SK-N-SH treated with all-trans-retinoic acid at 6 μM for 48 hours (cell line): Measurements from ENCODE around the gene UNC80.

Experiments
- ATAC-seq: fragments of 200-7000 bp; cut with Tn5 transposase; 3 replicates; pipeline ENCODE4 v1.9.1; 2020; ENCODE audit warnings: mild to moderate bottlenecking, moderate library complexity
- BACH2 ChIP-seq: fragments of 250-450 bp; sonication (Bioruptor Pico); IDR thresholded peaks from 2 replicates; pipeline ENCODE4 v1.9.0; 2021; ENCODE audit warnings: mild to moderate bottlenecking, borderline replicate concordance
- CREB5 ChIP-seq: fragments of 250-450 bp; sonication (Bioruptor Pico); IDR thresholded peaks from 2 replicates; pipeline ENCODE4 v1.5.1; 2020; ENCODE audit warnings: low read depth, mild to moderate bottlenecking, moderate library complexity
- CSDC2 ChIP-seq: fragments of 250-450 bp; sonication (Bioruptor Pico); IDR thresholded peaks from 2 replicates; pipeline ENCODE4 v1.5.0; 2020; ENCODE audit warnings: mild to moderate bottlenecking, moderate library complexity
- CSRNP3 ChIP-seq: fragments of 250-450 bp; sonication (Bioruptor Pico); IDR thresholded peaks from 2 replicates; pipeline ENCODE4 v1.5.1; 2021; ENCODE audit warnings: mild to moderate bottlenecking, moderate library complexity
- GLIS3 ChIP-seq: fragments of 250-450 bp; sonication (Bioruptor Pico); IDR thresholded peaks from 2 replicates; pipeline ENCODE4 v1.5.0; 2020; ENCODE audit warnings: mild to moderate bottlenecking, moderate library complexity
- ISL1 ChIP-seq: fragments of 250-450 bp; sonication (Bioruptor Pico); IDR thresholded peaks from 2 replicates; pipeline ENCODE4 v2.1.2; 2022; ENCODE audit warnings: mild to moderate bottlenecking, moderate library complexity
- OSR1 ChIP-seq: fragments of 250-450 bp; sonication (Bioruptor Pico); IDR thresholded peaks from 2 replicates; pipeline ENCODE4 v1.8.0; 2022; ENCODE audit warnings: moderate library complexity, mild to moderate bottlenecking, inconsistent platforms
- PATZ1 ChIP-seq: fragments of 250-450 bp; sonication (Bioruptor Pico); IDR thresholded peaks from 2 replicates; pipeline ENCODE4 v1.8.0; 2020; ENCODE audit warnings: mild to moderate bottlenecking, moderate library complexity, borderline replicate concordance
- PPARA ChIP-seq: fragments of 250-450 bp; sonication (Bioruptor Pico); IDR thresholded peaks from 2 replicates; pipeline ENCODE4 v1.5.0; 2020; ENCODE audit warnings: mild to moderate bottlenecking, borderline replicate concordance
- RARB ChIP-seq: fragments of 250-450 bp; sonication (Bioruptor Pico); IDR thresholded peaks from 2 replicates; pipeline ENCODE4 v1.8.0; 2021; ENCODE audit warnings: mild to moderate bottlenecking, moderate library complexity
- SNAI2 ChIP-seq: fragments of 250-450 bp; sonication (Bioruptor Pico); IDR thresholded peaks from 2 replicates; pipeline ENCODE4 v1.5.0; 2020; ENCODE audit warnings: mild to moderate bottlenecking, moderate library complexity
- TCF4 ChIP-seq: fragments of 250-450 bp; sonication (Bioruptor Pico); IDR thresholded peaks from 2 replicates; pipeline ENCODE4 v1.8.0; 2021; ENCODE audit warnings: mild to moderate bottlenecking, moderate library complexity, borderline replicate concordance
- TSHZ2 ChIP-seq: fragments of 250-450 bp; sonication (Bioruptor Pico); IDR thresholded peaks from 2 replicates; pipeline ENCODE4 v1.5.0; 2020; ENCODE audit warnings: mild to moderate bottlenecking, moderate library complexity
- ZC3H10 ChIP-seq: fragments of 250-450 bp; sonication (Bioruptor Pico); IDR thresholded peaks from 2 replicates; pipeline ENCODE4 v1.5.1; 2021; ENCODE audit warnings: mild to moderate bottlenecking, moderate library complexity
- ZFP3 ChIP-seq: fragments of 250-450 bp; sonication (Bioruptor Pico); IDR thresholded peaks from 2 replicates; pipeline ENCODE4 v1.5.0; 2020; ENCODE audit warnings: mild to moderate bottlenecking, moderate library complexity
- ZFP30 ChIP-seq: fragments of 450-650 bp; formaldehyde crosslinking; IDR thresholded peaks from 2 replicates; pipeline ENCODE4 v1.5.0; 2022; ENCODE audit warnings: mild to moderate bottlenecking, moderate library complexity
- ZNF565 ChIP-seq: fragments of 450-650 bp; formaldehyde crosslinking; conservative IDR thresholded peaks from 2 replicates; pipeline ENCODE4 v1.5.0; 2020; ENCODE audit warnings: low read depth, mild to moderate bottlenecking, moderate library complexity
- ZNF70 ChIP-seq: fragments of 450-650 bp; formaldehyde crosslinking; IDR thresholded peaks from 2 replicates; pipeline ENCODE4 v1.5.0; 2020; ENCODE audit warnings: mild to moderate bottlenecking, moderate library complexity

UNC80 gene

GRCh38 chr2:209929369-209929768 lies 157.7 kb downstream of the UNC80 start (continued):
- TF ChIP-seq TSHZ2 (no peak), CSDC2 (CRISPR knock-in tag) (no peak), ZNF565 (CRISPR knock-in tag) (no peak)

GRCh38 chr2:209933499-209934483 lies 162.2 kb downstream of the UNC80 start:
- TF ChIP-seq PPARA (no peak), ZFP3 (CRISPR knock-in tag) (no peak), ISL1 (peak; percentile 91)
- peak; percentile 92 for ATAC-seq

- ATAC-seq = peak; percentile 52
Observed at GRCh38 chr2:209936106-209936666, 164.6 kb downstream of the UNC80 start.

More at GRCh38 chr2:209936106-209936666, 164.6 kb downstream of the UNC80 start:
- TF ChIP-seq ZFP30 (CRISPR knock-in tag) = no peak
- TF ChIP-seq CSDC2 (CRISPR knock-in tag) = no peak
- no peak for TF ChIP-seq SNAI2 (CRISPR knock-in tag)
- TF ChIP-seq ZFP3 (CRISPR knock-in tag) = no peak
- TF ChIP-seq PATZ1 = no peak
- TF ChIP-seq RARB = no peak
- TF ChIP-seq TSHZ2 = no peak
- TF ChIP-seq BACH2 (CRISPR knock-in tag) = no peak
- TF ChIP-seq TCF4 (CRISPR knock-in tag) = no peak
- no peak for TF ChIP-seq CSRNP3 (CRISPR knock-in tag)
- TF ChIP-seq GLIS3 (CRISPR knock-in tag) = no peak
- TF ChIP-seq OSR1 (CRISPR knock-in tag) = no peak
- TF ChIP-seq ZNF70 = no peak
- no peak for TF ChIP-seq CREB5 (CRISPR knock-in tag)
- no peak for TF ChIP-seq ZC3H10
